ENCODE measurements around the gene ST3GAL4.
"Not testable (repeated sequence)": the region's sequence is repeated elsewhere in the genome, so short reads cannot be mapped to it uniquely, and the experiment has no call there.

ST3GAL4 gene

GRCh38 chr11:126366064-126366822 is 10.8 kb downstream of the ST3GAL4 start:
- peak; percentile 59 for DNase-seq

GRCh38 chr11:126366823-126367654 is 11.6 kb downstream of the ST3GAL4 start:
- DNase-seq, result not testable (repeated sequence)

- not testable (repeated sequence) for DNase-seq
Measured at GRCh38 chr11:126367806-126368205, 12.3 kb downstream of the ST3GAL4 start.

GRCh38 chr11:126368336-126369119 is 13.0 kb downstream of the ST3GAL4 start:
- DNase-seq, result not testable (repeated sequence)

GRCh38 chr11:126370016-126370415 is 14.5 kb downstream of the ST3GAL4 start:
- no peak for DNase-seq

- no peak for DNase-seq
Measured at GRCh38 chr11:126371595-126371994, 16.1 kb downstream of the ST3GAL4 start.

GRCh38 chr11:126373389-126374066 is 18.0 kb downstream of the ST3GAL4 start:
- not testable (repeated sequence) for DNase-seq

- not testable (repeated sequence) for DNase-seq
Measured at GRCh38 chr11:126374562-126375300, 19.2 kb downstream of the ST3GAL4 start.

- DNase-seq, result no peak
Measured at GRCh38 chr11:126375726-126376125, 20.2 kb downstream of the ST3GAL4 start.

GRCh38 chr11:126378763-126379162 is 23.3 kb downstream of the ST3GAL4 start:
- DNase-seq, result peak; percentile 41

GRCh38 chr11:126380909-126381308 is 25.4 kb downstream of the ST3GAL4 start:
- no peak for DNase-seq

GRCh38 chr11:126381960-126382359 is 26.5 kb downstream of the ST3GAL4 start:
- DNase-seq, result not testable (repeated sequence)

GRCh38 chr11:126382641-126383040 is 27.2 kb downstream of the ST3GAL4 start:
- DNase-seq, result not testable (repeated sequence)

- no peak for DNase-seq
Measured at GRCh38 chr11:126383339-126384335, 28.2 kb downstream of the ST3GAL4 start.

GRCh38 chr11:126384449-126385070 is 29.1 kb downstream of the ST3GAL4 start:
- DNase-seq, result no peak

GRCh38 chr11:126385991-126386728 is 30.7 kb downstream of the ST3GAL4 start:
- no peak for DNase-seq

GRCh38 chr11:126386729-126387071 is 31.2 kb downstream of the ST3GAL4 start:
- DNase-seq, result not testable (repeated sequence)

- no peak for DNase-seq
Measured at GRCh38 chr11:126387857-126388256, 32.4 kb downstream of the ST3GAL4 start.

- no peak for DNase-seq
Measured at GRCh38 chr11:126390272-126390867, 34.9 kb downstream of the ST3GAL4 start.
